HG03108 (cell line): ENCODE results near the gene C10orf143.
A peak's percentile ranks its signal among the peaks of the same experiment; 100 is the strongest.
"Not testable (repeated sequence)": the region's sequence is repeated elsewhere in the genome, so short reads cannot be mapped to it uniquely, and the experiment has no call there.

Source experiments
- ATAC-seq: cut with Tn5 transposase; IDR thresholded peaks from one replicate; pipeline ENCODE4 v1.9.1; 2021; ENCODE audit warnings: moderate library complexity; ENCODE audit not compliant: unreplicated experiment

The C10orf143 gene

DNA sequence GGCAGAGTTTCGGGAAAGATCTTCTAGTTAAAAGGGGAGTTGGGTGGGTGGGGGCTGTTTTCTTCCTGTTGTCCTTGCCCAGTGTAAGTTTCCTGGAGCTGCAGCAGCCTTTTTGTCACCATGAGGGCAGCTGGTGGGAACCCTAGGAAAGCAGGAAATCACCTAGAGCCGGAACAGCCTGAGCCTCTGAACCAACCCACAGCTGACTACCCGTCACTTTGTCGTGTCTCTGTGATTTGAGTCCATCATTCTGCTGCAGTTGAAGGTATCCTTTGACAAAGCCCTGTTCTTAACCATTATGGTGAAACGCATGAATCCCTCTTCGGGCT lies 1.2 kb upstream of the C10orf143 start:
- no peak for ATAC-seq

DNA sequence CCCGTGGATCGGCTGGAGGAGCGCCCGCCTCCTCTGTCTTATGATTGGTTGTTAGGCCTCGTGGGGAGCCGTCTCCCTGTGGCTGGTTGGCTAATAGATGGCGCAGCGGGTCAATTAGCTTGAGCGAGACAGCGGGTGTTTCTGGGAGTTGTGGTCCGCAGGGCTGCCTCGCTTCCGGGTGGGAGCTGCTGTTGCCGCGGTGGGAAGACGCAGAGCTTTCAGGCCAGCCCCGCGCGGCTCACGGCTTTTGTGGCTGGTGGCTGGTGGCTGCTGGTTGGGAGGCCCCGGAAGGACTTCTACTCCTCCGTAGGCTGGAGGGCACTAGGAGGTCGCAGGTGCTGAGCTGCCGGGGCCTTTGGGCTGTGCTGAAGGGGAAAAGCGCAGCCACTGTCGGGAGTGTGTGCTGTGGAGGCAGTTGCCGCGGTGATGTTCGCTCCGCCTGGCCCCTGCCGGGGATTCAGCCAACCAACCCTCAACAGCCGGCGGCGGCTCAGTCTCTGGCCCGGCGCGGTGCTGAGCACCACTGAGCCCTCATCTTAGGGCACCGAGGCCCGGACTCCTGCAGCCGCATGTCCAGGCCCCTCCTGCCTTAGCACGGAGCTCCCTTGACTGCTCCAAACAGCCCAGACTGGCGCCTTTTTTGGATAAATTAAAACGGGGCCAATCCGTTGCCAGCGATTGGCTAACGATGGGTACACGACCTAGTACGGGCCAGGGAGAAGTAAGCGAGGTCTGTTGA lies 652 bp upstream of the C10orf143 start:
- peak; percentile 85 for ATAC-seq

DNA sequence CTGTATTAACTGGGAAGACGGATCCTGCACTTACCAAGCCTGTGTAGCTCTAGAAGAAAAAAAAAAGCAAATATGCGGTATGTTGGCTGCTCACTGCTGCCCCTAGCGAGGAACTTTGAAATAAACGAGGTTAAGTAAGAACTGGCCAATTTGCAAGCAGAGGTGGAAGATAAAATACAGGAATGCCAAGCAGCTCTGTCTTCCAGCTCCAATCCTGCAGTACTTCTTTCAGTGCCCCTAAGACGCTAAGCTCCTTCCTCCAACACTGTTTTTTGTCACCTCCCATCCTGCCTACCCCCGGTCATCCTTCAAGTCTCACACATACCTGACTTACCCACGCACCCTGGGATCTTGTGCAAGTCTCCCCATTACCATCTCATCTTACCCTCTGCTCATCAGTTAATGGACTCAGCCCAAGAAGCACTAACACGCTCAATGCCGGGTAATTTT lies 809 bp downstream of the C10orf143 start:
- ATAC-seq: no peak

DNA sequence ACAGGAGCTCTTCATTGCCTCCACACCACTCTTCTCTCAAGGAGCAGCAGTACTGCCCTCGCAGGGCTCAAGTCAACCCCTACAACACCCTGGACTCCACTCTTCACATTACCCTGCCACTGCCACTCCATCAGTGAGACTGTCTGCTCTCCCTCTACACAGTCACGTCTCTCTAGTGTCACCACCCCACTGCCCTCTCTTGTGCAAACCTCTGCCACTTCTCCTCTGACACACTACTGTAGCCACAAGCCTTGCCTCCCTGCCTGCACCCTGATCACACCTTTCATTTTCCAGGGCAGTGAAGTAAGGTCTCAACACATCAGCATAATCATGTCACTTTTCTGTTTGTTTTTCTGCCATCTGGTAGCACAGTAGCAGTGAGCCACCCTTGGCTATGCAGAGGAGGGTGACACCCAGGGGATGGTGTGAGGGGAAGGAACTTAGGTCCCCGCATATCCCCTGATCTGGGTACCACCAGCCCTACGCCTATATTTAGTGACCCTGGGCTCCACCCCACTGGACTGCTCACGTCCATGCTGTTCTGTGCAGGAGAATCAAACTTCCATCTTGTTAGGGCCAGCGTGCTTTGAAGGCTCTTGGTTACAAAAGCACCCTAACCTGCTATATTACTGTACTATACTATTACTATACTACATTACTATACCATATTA lies 1.6 kb downstream of the C10orf143 start:
- ATAC-seq: no peak

DNA sequence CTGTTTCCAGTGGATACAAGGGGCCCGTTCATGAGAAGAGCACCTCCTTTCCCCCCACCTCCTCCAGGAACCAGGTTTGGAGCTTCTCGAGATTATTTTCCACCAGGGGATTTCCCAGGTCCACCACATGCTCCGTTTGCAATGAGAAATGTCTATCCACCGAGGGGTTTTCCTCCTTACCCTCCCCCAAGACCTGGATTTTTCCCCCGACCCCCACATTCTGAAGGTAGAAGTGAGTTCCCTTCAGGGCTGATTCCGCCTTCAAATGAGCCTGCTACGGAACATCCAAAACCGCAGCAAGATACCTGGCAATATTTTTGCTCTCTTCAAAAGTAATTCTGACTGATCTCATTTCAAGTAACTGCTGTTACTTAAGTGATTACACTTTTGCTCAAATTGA lies 2.5 kb downstream of the C10orf143 start:
- ATAC-seq: not testable (repeated sequence)

DNA sequence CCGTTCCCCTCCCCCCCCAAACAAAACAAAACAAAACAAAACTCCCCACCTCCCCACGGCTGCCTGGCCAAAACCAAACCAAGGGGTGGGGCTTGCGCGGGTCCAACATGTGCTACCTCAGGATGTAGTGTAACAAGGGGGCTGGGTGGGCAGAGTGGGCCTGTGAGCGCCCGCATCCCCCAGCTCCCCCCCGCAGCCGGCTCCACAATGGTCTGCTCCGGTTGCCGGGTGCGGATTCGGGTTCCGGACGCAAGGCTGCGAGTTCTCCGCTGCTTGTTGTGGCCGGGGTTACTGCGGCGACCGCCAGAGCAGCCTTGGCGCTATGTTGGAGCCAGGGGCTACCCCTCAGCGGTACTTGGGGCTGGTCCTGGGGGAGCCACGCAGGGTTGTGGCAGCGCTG lies 4.9 kb downstream of the C10orf143 start:
- ATAC-seq: no peak

DNA sequence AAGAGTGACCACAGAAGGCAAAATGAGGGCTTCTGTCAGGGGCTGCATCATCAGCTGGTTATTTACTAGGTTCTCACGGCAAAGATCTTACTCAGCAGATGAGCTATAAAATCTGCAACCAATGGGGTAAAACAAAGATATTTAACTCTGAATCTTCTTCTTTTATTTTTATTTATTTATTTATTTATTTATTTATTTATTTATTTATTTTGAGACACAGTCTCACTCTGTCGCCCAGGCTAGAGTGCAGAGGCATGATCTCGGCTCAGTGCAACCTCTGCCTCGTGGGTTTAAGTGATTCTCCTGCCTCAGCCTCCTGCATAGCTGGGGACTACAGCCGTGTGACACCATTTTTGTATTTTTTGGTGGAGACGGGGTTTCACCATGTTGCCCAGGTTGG lies 11.3 kb downstream of the C10orf143 start:
- ATAC-seq: no peak

DNA sequence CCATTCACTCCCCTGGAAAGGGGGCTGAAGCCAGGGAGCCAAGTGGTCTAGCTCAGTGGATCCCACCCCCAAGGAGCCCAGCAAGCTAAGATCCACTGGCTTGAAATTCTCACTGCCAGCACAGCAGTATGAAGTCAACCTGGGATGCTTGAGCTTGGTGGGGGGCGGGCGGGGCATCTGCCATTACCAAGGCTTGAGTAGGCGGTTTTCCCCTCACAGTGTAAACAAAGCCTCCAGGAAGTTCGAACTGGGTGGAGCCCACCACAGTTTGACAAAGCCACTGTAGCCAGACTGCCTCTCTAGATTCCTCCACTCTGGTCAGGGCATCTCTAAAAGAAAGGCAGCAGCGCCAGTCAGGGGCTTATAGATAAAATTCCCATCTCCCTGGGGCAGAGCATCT lies 20.1 kb downstream of the C10orf143 start:
- not testable (repeated sequence) for ATAC-seq

DNA sequence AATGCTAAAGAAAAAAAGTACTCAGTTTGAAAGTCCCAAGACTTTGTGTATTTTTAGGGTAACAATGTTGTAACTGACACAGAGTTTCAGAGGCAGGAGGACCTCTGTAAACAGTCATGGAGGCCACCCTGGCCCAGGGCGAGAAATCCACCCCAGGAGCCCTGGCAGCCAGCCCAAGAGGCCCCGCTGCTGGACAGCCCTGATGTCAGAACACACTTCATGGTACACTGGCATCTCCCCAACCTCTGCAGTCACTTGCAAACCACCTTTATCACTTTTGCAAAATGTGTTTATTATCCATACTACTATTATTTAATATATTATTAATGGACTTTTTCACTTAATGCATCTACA lies 30.2 kb downstream of the C10orf143 start:
- ATAC-seq: no peak

DNA sequence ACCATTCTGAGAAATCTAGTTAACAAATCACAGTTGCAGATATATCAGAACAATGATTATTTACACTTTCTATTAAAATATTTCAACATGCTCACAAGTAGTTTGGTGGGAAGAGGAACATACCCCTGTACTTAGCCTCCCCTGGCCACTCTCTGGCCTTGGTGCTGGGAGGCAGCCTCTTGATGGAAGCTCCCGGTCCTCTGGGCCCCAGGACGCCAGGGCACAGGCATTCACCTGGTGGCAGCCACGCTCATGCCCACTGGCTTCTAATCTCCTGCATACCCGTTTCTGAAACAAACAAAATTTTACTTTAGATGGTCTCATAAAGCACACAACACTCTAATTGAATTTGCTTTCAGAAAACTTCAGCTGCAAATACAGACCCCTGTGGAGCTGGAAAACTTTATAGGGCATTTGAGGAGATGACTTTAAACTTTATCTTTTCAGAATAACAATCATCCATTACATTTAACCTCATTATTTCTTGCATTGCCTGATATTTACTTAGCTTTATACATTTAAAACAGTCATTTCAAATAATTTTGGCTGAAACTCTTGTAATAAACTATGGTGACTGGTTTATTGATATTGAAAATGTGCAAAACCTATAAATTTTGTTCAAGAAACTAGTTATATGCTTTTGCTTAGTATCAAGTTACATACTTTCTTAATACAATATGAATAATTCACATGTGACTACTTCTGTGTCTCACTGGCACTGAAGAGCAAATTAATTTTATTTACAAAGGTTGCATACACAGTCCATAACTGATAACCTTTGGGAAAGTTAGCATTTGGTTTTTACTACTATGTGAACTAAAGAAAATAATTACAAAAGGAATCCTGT lies 30.8 kb downstream of the C10orf143 start:
- ATAC-seq: no peak

DNA sequence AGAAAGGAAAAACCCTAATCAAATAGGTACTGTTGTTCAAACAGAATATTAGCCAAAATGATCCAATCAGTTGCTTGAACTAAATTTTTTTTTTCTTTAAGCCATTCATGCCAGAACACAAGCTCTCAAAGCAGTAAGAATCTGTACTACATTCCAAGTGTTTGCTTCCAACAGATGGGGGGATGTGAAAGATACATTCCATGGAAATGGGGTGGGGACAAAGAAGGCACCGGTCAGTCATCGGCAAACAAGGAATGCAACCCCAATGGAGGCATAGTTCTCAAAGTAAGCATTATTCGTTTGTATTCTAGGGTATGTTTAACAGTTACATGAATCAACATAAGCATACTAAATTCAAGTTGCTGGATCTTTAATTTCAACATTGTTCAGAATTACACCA lies 32.5 kb downstream of the C10orf143 start:
- no peak for ATAC-seq

DNA sequence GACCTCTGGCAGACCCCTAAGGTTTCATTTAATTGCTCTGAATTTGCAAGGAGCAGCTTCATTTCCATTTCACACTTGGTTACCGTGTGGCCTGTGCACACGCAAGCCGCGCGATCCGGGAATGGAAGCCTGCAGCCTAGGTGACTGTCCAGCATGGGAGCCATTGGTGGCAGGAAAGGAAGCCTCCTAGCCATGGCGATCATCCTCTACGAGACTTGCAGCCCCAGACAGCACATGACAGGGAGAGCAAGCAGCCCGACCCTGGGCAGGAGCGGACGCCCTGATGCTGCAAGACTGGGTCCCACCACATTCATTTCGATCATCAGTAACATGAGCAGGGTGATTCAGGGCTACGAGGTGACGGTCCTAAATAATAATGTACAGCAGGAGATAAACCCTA lies 33.9 kb downstream of the C10orf143 start:
- no peak for ATAC-seq

DNA sequence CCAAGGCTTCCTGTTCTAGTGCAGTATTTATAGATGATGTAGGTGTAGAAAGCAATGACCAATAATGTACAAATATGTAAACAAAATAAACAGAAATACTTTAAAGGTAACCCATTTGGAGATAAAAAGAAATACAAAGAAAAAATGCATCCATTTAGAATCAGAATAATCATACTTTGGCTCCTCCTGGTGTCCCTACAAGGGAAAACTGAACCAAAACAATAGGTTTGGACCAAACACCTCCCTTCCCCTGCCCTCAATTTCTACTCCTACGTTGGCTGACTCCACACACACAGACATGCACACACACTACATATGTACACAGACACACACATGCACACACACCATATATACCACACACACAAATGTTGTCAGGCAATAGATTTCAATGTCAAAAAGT lies 36.0 kb downstream of the C10orf143 start:
- no peak for ATAC-seq

DNA sequence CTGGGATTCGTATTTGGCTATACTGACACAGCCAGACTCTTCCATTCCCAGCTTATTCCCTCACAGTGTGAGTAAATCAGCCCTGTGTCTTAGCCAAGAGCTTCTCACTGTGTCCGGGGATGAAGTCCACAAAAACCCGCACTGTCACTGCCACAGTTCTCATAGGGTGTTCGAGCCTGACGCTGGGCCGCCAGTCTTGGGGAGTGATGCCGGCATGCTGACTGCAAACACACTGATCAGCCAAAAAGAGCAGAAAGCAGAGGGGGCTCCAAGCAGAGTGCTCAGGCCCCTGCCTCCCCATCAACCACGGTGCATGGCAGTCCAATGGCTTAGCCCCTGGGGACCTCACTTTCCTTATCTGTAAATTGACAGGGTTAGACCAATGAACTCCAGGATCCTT lies 36.7 kb downstream of the C10orf143 start:
- ATAC-seq: no peak

DNA sequence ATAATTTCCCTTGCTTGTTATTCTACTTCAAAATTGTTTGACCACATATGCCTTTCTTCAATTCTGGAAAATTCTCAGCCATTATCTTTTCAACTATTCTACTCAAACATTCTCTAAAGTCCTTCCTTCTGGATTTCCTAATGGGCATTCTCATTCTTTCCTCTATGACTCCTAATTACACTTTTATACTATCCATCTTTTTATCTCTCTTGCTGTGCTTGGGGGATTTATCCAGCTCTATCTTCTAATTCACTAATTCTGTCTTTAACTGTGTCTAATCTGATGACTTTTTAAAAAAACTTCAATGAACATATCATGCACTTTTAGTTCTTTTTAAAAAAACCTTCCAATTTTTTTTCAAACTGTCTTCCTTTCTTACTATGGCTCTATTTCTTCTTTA lies 38.4 kb downstream of the C10orf143 start:
- ATAC-seq: no peak

DNA sequence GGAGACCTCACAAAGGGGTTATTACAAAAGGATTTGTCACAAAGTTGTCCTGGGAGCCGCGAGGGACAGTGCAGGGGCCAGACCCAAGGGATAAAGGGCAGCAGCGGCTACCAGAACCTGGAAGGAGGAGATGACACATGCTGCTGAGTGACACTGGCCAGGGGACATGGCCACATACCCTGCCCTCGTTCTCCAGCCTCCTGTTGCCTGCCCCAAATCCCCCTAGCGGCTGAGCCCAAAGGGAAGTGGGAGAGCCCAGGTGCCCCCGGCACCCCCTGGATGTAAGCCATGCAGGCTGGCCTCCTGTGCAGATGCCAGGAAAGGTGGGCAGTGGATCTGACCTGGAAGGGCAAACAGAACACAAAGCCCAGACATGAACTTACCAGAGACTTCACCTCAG lies 42.7 kb downstream of the C10orf143 start:
- no peak for ATAC-seq

DNA sequence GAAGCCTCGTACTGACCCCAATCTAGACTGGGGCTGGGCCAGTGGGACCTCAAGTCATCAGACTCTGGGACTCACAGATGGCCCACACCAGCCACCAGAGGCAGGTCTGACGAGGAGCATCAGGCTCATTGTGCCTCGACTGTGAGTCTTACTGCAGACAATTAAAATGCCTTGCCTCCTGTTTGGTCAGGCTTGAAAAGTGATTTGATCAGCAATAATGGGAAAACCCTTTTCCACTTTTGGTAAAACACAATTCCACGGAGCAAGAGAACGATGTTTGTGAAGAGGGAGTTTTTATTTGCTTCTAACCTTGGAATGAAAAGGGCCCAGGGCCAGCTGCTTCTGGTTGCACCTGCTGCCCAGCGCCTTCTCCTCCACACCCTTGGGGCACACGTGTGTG lies 43.9 kb downstream of the C10orf143 start:
- no peak for ATAC-seq

DNA sequence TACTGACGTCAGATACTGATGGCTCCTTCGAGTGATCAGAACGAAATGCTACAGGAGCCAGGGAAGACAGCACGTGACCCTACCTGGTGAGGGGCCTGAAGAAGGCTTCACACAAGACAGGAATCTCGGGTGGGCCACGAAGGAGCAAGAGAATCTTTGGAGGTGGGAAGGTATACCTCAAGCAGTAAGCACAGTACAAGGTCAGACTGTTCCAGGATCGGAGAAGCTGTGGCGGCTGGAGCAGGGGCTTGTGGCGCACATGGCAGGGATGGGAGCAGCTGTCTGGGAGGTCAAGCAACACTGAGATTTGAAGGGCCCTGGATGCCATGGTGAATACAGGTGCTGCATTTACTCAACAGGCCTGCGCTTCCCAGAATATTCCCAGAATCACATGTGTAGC lies 45.4 kb downstream of the C10orf143 start:
- no peak for ATAC-seq

DNA sequence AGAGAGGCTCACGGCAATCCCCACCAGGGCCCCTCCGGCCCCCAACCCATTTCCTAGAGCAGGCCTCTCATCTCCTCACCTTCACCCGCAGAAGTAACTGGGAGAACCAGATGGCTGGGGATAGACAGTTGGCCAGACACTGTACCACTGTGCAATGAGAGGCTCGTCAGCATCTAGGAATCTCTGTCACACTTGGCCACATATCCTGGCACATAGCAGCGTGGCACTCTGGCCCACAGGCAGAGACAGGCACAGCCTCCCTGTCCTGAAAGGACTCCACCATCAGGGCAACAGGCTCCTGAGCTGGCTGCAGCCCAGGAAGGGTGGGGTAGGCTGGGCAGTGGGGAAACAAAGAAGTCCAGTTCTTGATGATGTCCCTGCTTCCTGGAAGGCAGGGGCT lies 45.8 kb downstream of the C10orf143 start:
- no peak for ATAC-seq

DNA sequence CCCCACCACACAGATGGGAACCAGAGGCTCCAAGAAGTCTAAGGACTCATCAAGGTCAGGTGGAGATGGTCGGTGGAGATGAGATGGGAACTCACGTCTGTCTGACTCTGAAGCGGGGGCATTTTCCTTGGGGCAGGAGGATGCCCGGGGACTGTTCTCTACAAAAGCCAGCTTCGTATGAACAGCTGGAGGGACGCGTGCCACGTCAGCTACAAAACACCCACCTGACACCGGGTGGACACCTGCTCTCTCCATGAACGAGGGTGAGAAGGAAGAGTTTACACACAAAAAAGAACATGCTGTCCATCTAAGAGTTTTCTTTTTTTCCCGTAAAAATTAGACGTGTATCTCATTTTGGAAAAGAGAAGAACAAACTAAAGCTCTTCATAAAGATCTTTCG lies 47.7 kb downstream of the C10orf143 start:
- no peak for ATAC-seq

DNA sequence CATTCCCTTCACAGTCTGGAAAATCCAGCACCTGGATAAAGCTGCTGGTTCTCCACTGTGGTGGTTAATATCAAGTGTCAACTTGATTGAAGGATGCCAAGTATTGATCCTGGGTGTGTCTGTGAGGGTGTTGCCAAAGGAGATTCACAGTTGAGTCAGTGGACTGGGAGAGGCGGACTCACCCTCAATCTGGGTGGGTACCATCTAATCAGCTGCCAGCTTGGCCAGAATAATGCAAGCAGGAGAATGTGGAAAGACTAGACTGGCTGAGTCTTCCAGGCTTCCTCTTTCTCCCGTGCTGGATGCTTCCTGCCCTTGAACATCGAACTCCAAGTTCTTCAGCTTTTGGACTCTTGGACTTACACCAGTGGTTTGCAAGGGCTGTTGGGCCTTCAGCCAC lies 48.4 kb downstream of the C10orf143 start:
- ATAC-seq: no peak

DNA sequence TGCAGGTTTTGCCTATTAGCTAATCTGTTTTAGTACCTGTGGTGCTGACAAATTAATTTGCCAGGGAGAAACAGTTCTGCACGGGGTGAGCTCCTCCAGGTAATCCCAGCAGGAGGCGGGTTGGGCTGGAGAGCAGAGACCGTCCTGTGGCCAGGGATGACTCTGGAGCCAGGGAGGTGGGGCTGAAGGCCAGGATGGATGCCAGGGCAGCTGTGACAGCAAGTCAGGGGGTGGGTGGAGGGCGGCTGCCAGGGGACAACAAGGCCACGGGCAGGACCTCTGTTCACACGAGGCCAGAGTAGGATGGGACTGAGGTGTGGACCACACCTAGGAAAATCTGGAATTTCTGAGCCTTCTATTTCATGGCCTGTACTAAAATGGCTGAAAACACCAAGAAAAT lies 48.9 kb downstream of the C10orf143 start:
- ATAC-seq: no peak
